Right lobe of liver (tissue), 4 donors: ENCODE measurements around the gene SMLR1.

Experiments
- CTCF ChIP-seq, 4 donors: fragments of 200-600 bp in 3 of 4; fragments of 450-650 bp in 1 of 4; IDR thresholded peaks; one replicate each; pipeline versions ENCODE4 v1.5.1 to v1.8.0; 2016 to 2022; ENCODE audit warnings: antibody characterized with exemption in 4 of 4, mild to moderate bottlenecking in 2 of 4
- POLR2A ChIP-seq: fragments of 450-650 bp; IDR thresholded peaks from one replicate; pipeline ENCODE4 v1.6.1; 2017; ENCODE audit warnings: antibody characterized with exemption, mild to moderate bottlenecking
- donor health status: DM: no; HTN: no; CAD: no.
- donor health status: DM: no; HTN: no; CAD: no.
- donor health status: DM: no; HTN: yes; CAD: no.

- no peak for TF ChIP-seq CTCF (IDR thresholded peaks at IDR 0.05)
- TF ChIP-seq POLR2A, result no peak
These were observed 1.3 kb upstream of the SMLR1 start for GRCh38 chr6:130825772-130826441.
